Ecto neural progenitor cell (in vitro differentiated cells): ENCODE data around the gene PILRA.
"Not testable (repeated sequence)": the region's sequence is repeated elsewhere in the genome, so short reads cannot be mapped to it uniquely, and the experiment has no call there.

ENCODE experiments used
- DNase-seq: peaks from one replicate; pipeline ENCODE4 v3.0.0-alpha.2; 2018; ENCODE audit warnings: low spot score

Gene PILRA

GRCh38 chr7:100434297-100435144, 61.2 kb downstream of the PILRA start:
- no peak for DNase-seq

- DNase-seq = peak; percentile 66
Measured at GRCh38 chr7:100435401-100436304, 62.4 kb downstream of the PILRA start.

- no peak for DNase-seq
Measured at GRCh38 chr7:100437150-100438100, 64.1 kb downstream of the PILRA start.

- no peak for DNase-seq
Measured at GRCh38 chr7:100438172-100438571, 64.9 kb downstream of the PILRA start.

GRCh38 chr7:100438731-100439130, 65.4 kb downstream of the PILRA start:
- DNase-seq = not testable (repeated sequence)

GRCh38 chr7:100439244-100439643, 66.0 kb downstream of the PILRA start:
- not testable (repeated sequence) for DNase-seq

GRCh38 chr7:100441641-100442535, 68.6 kb downstream of the PILRA start:
- DNase-seq = no peak

- DNase-seq = no peak
Measured at GRCh38 chr7:100443096-100443840, 70.0 kb downstream of the PILRA start.

GRCh38 chr7:100444311-100445278, 71.3 kb downstream of the PILRA start:
- no peak for DNase-seq

- no peak for DNase-seq
Measured at GRCh38 chr7:100446040-100446439, 72.8 kb downstream of the PILRA start.

- not testable (repeated sequence) for DNase-seq
Measured at GRCh38 chr7:100447363-100447762, 74.1 kb downstream of the PILRA start.

- DNase-seq = no peak
Measured at GRCh38 chr7:100449190-100449795, 76.0 kb downstream of the PILRA start.
